H1 (cell line): Measurements from ENCODE around the gene CACNB4. TPM values are rescaled to one million over a fixed set of nuclear protein-coding genes. Genes with fewer than 3 reads are reported as not detected.

Experiments used
- ASH2L ChIP-seq: fragments of 200-600, 300-600 bp; sonication (generic); IDR thresholded peaks from one replicate; pipeline ENCODE4 v1.7.1; 2017; ENCODE audit warnings: low read length
- ATF2 ChIP-seq: IDR thresholded peaks from 2 replicates; pipeline ENCODE4 v1.6.1; 2012; ENCODE audit warnings: low read length, inconsistent platforms
- CTBP2 ChIP-seq: IDR thresholded peaks from 2 replicates; pipeline ENCODE4 v1.7.0; 2011; ENCODE audit warnings: borderline replicate concordance, mild to moderate bottlenecking, moderate library complexity, mixed read lengths, low read length; ENCODE audit not compliant: insufficient read depth, insufficient read length
- KDM1A ChIP-seq: fragments of 200-600, 300-600 bp; sonication (generic); IDR thresholded peaks from 2 replicates; pipeline ENCODE4 v1.7.1; 2016; ENCODE audit warnings: mild to moderate bottlenecking, low read length, borderline replicate concordance
- polyA plus RNA-seq, 7 experiments: library from polyadenylated mRNA; depleted of rRNA in 3 of 7; stranded (reverse) in 5 of 7; unstranded in 2 of 7; fragments of >200 nt in 5 of 7; fragments of 200-250 nt in 2 of 7; gene quantifications; 1 replicate in 5 of 7; 2 replicates in 1 of 7; 4 replicates in 1 of 7; pipeline versions ENCODE4 v1.2.1 to v1.2.3, GENCODE V29; 2011 to 2013; ENCODE audit warnings: missing spikeins in 2 of 7, mixed read lengths in 2 of 7
- total RNA-seq: library from RNA; stranded (reverse); fragmentation: NEBNext Ultra II Directional; extraction: Animal tissue kit (Norgen Biotek cat#: 25700); gene quantifications from 2 replicates; pipeline ENCODE4 v1.2.1, GENCODE V29; 2021

CACNB4 gene
- total and polyA plus RNA-seq, 2 of the 8 experiments (the other 6 are each of a cell fraction or from before 2014, with no cell fraction given): 2.0 to 4.0 TPM

DNA sequence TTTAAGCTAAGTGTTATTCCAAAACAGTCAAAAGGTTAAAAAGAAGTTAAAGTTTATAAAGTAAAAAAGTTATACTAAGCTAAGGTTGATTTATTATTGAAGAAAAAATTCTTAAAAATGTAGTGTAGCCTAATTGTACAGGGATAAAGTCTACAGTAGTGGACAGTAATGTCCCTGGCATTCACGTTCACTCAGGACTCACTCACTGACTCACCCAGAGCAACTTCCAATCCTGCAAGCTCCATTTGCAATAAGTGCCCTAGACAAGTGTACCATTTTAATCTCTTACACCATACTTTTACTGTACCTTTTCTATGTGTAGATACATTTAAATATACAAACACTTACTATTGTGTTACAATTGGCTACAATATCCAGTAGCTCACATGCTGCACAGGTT lies 86.1 kb downstream of the CACNB4 start (continued):
- TF ChIP-seq ASH2L (no peak), KDM1A (no peak), CTBP2 (no peak), ATF2 (no peak)
